Retinal pigment epithelial cell (primary cell): ENCODE results near the gene MAP7.
A peak's percentile ranks its signal among the peaks of the same experiment; 100 is the strongest.

Source experiments
- DNase-seq: peaks from one replicate; pipeline ENCODE4 v3.0.0-alpha.2; 2010; ENCODE audit warnings: low read depth
- H3K4me3 ChIP-seq: 2 replicates; pipeline ENCODE4 v1.5.1; 2011; ENCODE audit warnings: mild to moderate bottlenecking, low read length, control low read depth, moderate library complexity
- TF ChIP-seq, protein P1 (sequence below): conservative IDR thresholded peaks from 2 replicates; pipeline ENCODE4 v1.5.1; 2011; ENCODE audit warnings: low read depth, low read length, control low read depth, inconsistent platforms

Gene MAP7

DNA sequence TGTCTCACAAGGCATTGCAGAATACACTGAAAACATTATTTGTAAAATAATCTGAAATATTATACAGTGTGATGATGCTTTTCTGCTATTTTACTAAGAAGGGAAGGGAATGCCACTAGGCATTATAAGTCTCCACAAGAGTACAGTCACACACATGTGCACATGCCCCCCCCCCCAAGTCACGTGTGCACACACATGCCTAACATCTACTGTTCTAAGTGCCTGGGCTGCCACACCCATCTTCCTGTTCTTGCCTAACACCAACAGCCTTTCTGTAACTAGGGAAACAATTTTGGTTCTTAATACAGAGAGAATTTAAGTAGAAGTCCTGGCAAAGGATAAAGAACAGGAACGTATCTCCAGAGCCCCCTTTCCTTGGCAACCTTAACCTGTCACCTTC, 202.4 kb downstream of the MAP7 start:
- TF ChIP-seq, protein P1, sequence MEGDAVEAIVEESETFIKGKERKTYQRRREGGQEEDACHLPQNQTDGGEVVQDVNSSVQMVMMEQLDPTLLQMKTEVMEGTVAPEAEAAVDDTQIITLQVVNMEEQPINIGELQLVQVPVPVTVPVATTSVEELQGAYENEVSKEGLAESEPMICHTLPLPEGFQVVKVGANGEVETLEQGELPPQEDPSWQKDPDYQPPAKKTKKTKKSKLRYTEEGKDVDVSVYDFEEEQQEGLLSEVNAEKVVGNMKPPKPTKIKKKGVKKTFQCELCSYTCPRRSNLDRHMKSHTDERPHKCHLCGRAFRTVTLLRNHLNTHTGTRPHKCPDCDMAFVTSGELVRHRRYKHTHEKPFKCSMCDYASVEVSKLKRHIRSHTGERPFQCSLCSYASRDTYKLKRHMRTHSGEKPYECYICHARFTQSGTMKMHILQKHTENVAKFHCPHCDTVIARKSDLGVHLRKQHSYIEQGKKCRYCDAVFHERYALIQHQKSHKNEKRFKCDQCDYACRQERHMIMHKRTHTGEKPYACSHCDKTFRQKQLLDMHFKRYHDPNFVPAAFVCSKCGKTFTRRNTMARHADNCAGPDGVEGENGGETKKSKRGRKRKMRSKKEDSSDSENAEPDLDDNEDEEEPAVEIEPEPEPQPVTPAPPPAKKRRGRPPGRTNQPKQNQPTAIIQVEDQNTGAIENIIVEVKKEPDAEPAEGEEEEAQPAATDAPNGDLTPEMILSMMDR, result no peak
- no peak overlapping the region for H3K4me3 ChIP-seq
- no peak for DNase-seq

DNA sequence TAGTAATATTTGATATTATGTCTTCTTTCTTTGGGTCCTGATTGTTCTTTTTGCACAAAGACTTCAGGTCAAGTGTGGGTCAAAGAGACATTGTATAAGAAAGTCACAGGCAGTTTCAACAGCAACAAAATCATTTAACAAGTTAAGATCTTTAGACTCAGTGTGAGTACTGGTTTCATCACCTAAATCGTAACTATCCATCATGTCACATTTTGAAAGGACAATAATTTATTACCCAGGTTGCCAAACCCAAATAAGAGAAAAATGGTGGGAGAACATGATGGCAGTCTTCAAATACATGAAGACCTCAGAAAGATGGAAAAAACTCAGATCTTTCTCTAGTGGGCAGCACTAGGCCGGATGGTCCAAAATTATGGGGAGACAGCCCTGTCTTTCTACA, 205.1 kb downstream of the MAP7 start:
- TF ChIP-seq, protein P1, result no peak
- no peak overlapping the region for H3K4me3 ChIP-seq
- no peak for DNase-seq

DNA sequence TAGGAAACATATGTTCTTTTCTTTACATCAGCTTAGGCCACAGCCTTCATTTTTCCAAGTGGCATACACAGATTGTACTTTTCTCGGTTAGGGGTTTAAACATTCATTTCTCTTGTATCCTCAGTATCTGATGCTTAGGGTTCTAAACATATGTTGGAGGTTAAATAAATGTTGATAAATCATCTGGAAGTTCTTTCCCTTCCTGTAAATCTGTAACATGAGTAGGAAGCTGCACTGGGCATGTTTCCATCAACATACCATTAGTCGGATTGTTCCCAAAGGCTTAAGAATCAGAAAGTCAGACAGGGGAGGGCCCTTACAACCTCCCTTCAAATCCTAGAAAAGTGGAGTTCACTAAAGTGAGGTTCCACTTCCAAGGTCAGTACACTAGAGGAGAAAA, 205.8 kb downstream of the MAP7 start:
- peak; percentile 72 for DNase-seq
- TF ChIP-seq, protein P1, result no peak
- H3K4me3 ChIP-seq, result no peak overlapping the region

DNA sequence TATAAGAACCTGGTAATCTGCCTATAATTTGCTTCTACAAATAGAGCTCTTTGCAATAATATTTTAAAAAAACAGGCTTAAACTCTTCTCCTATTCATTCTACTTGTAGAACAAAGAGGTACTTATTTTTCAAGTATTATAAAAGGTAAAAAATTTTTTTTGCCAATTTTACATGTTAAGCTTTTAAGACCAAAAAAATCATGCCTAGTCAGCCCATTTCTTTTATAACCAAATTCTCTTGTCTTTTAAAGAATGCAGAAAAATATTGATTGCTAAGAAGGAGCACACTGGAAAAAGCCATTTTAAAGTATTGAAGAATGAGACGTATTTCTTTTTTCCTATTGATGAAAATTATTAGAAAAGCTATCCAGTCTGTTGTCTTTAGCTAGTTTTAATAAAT, 206.5 kb downstream of the MAP7 start:
- H3K4me3 ChIP-seq, result no peak overlapping the region
- TF ChIP-seq, protein P1, result no peak
- no peak for DNase-seq

DNA sequence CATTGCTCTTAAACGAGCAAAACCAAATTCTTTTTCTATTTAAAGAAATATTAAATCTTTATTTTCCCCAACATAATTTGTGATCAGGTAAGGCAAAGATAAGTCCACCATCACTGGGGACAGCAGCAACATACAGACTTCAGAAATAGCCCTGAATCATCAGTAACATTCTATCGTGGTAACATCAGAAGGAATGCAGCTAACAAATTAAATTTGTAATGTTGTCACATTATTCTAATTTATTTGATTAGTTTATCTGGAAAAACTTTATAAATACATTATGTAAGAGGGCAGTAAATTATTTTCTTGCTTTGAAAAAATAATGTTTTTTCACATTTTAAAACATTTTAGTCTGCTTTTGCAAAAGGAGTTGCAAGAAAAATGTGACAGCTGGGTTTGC, 206.9 kb downstream of the MAP7 start:
- TF ChIP-seq, protein P1, result no peak
- DNase-seq, result no peak
- H3K4me3 ChIP-seq, result no peak overlapping the region

DNA sequence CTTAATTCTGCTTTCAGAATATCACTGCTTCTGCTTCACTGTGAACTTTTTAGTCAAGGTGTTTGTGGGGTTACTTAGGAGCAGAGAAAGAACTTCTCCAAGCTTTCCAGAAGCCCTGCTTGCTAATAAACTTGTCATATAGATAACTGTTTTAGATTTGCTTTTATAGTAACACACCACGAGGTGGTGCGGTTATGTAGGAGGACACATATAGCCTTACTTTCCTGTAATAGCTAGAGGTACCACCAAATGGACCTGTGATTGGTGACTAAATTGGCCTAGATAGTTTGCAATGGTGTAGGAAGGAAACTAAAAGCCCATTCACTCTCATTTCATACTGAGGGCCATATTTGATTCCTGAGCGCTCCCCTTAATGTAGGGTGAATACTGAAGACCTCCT, 208.3 kb downstream of the MAP7 start:
- H3K4me3 ChIP-seq, result no peak overlapping the region
- DNase-seq, result no peak
- TF ChIP-seq, protein P1, result no peak

DNA sequence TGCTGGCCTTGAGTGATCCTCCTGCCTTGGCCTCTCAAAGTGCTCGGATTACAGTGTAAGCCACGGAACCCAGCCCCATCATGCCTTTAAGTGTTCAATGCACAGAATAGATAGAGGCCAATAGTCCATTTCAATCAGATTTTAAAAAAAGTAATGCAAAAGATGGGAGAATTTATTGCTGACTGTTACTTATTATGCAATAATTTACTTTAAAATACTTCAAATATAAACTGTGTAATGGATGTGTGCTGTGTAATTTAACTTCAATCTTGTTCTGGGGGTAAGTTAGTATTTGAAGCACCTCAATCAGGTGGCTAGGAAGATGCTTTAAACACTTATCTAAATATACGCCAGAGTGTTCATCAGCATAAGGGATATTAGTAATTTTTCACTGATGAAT, 208.9 kb downstream of the MAP7 start:
- no peak for DNase-seq
- no peak overlapping the region for H3K4me3 ChIP-seq
- TF ChIP-seq, protein P1, result no peak
